Parathyroid adenoma (tissue), 2 donors: ENCODE results near the gene SCN8A.

Experiments
- H2AFZ ChIP-seq: fragments of 300-600 bp; sonication (generic); one replicate; pipeline ENCODE4 v1.7.0; 2017; ENCODE audit warnings: antibody characterized with exemption, mild to moderate bottlenecking
- H3K27ac ChIP-seq: fragments of 300-600 bp; sonication (generic); one replicate; pipeline ENCODE4 v1.7.0; 2017
- H3K27me3 ChIP-seq: fragments of 300-600 bp; sonication (generic); one replicate; pipeline ENCODE4 v1.7.0; 2017; ENCODE audit warnings: low read length; ENCODE audit not compliant: control insufficient read depth, insufficient read depth
- H3K36me3 ChIP-seq: fragments of 300-600 bp; sonication (generic); one replicate; pipeline ENCODE4 v1.7.0; 2017; ENCODE audit warnings: low read length; ENCODE audit not compliant: control insufficient read depth, insufficient read depth
- H3K4me1 ChIP-seq: fragments of 300-600 bp; sonication (generic); one replicate; pipeline ENCODE4 v1.7.0; 2017; ENCODE audit warnings: control low read depth
- H3K4me2 ChIP-seq: fragments of 300-600 bp; sonication (generic); one replicate; pipeline ENCODE4 v1.7.0; 2017; ENCODE audit warnings: low read length
- H3K4me3 ChIP-seq: fragments of 300-600 bp; sonication (generic); one replicate; pipeline ENCODE4 v1.7.0; 2017; ENCODE audit warnings: low read depth, low read length
- H3K79me2 ChIP-seq: fragments of 300-600 bp; sonication (generic); one replicate; pipeline ENCODE4 v1.7.0; 2017; ENCODE audit warnings: control low read depth
- H3K9ac ChIP-seq: fragments of 300-600 bp; sonication (generic); one replicate; pipeline ENCODE4 v1.7.0; 2017; ENCODE audit warnings: mild to moderate bottlenecking
- H3K9me3 ChIP-seq: fragments of 300-600 bp; sonication (generic); one replicate; pipeline ENCODE4 v1.7.0; 2017; ENCODE audit warnings: low read length; ENCODE audit not compliant: control insufficient read depth
- TF ChIP-seq, protein P1 (sequence below): fragments of 300-600 bp; sonication (generic); IDR thresholded peaks from one replicate; pipeline ENCODE4 v1.7.0; 2017; ENCODE audit warnings: antibody characterized with exemption, mild to moderate bottlenecking
- donor health status: primary hyperparathyroidism.

SCN8A gene

DNA sequence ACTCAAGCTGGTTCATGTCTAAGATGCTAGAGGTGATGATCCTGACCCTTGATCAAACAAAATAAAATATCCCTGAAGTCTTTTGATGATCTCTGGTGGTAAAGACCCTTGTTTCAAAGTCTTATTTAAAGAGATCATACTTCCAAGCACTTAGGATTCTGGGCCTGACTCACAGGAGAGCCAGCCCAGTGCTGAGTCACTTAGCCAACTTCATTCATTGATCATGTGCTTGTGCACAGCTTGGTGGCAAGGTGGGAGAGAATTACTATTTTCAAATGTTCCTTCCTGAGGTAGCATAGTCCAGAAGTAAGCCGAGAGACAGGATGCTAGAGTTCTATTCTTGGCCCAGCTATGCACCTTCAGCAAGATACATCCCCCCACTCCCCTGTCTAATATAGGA lies 40.6 kb downstream of the SCN8A start:
- H3K27me3 ChIP-seq = no peaks in the 10 kb centered on the region
- TF ChIP-seq, protein P1, sequence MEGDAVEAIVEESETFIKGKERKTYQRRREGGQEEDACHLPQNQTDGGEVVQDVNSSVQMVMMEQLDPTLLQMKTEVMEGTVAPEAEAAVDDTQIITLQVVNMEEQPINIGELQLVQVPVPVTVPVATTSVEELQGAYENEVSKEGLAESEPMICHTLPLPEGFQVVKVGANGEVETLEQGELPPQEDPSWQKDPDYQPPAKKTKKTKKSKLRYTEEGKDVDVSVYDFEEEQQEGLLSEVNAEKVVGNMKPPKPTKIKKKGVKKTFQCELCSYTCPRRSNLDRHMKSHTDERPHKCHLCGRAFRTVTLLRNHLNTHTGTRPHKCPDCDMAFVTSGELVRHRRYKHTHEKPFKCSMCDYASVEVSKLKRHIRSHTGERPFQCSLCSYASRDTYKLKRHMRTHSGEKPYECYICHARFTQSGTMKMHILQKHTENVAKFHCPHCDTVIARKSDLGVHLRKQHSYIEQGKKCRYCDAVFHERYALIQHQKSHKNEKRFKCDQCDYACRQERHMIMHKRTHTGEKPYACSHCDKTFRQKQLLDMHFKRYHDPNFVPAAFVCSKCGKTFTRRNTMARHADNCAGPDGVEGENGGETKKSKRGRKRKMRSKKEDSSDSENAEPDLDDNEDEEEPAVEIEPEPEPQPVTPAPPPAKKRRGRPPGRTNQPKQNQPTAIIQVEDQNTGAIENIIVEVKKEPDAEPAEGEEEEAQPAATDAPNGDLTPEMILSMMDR = no peak
- no peak overlapping the region for H3K4me3 ChIP-seq
- no peaks in the 10 kb centered on the region for H3K4me1 ChIP-seq
- peaks cover 2% of the 10 kb centered on the region for H3K79me2 ChIP-seq
- no peak overlapping the region for H3K4me2 ChIP-seq
- H3K9me3 ChIP-seq = no peaks in the 10 kb centered on the region
- no peak overlapping the region for H2AFZ ChIP-seq
- no peak overlapping the region for H3K9ac ChIP-seq
- no peak overlapping the region for H3K27ac ChIP-seq
- H3K36me3 ChIP-seq = no peaks in the 10 kb centered on the region

DNA sequence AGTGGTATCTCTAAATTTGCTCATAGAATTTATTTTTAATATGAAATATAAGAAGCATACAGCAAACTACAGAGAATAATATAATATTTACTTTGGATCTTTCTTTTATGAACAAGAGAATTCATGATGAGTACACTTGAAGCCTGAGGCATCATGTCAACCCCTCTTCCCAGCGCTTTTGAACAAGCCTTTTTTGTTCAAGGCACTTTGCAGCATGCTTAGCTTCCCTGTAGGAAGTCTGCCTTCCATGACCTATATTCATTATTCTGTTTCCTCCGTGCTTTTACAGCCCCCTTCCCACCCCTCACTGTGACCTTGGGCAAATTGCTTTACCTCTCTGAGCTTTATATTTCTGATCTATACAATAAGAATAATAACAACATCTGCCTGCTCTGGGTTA lies 41.6 kb downstream of the SCN8A start:
- H3K4me1 ChIP-seq = no peaks in the 10 kb centered on the region
- no peaks in the 10 kb centered on the region for H3K9me3 ChIP-seq

DNA sequence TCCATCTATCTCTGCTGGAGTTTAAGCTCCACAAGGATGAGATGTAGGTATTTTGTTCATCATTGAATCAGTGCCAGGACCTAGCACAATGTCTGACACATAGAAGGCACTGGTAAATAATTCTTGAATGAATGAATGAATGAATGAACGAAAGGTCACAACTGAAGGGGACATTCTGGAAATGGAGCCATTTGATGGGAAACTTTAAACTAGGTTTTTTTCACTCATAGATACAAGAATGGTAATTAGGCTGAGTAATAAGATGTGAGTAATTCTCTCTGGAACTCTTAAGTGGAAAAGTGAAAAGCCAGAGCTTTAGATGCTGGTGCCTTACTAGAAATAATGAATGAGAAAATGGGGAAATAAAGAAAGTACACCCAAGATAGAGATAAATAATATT lies 44.3 kb downstream of the SCN8A start:
- H3K36me3 ChIP-seq = no peaks in the 10 kb centered on the region
- no peaks in the 10 kb centered on the region for H3K9me3 ChIP-seq
- no peak overlapping the region for H3K27ac ChIP-seq
- TF ChIP-seq, protein P1 = no peak
- no peaks in the 10 kb centered on the region for H3K79me2 ChIP-seq
- H3K27me3 ChIP-seq = no peaks in the 10 kb centered on the region
- H2AFZ ChIP-seq = no peak overlapping the region
- H3K4me2 ChIP-seq = no peak overlapping the region
- H3K4me3 ChIP-seq = no peak overlapping the region
- no peaks in the 10 kb centered on the region for H3K4me1 ChIP-seq
- no peak overlapping the region for H3K9ac ChIP-seq

More for the DNA sequence above, 41.6 kb downstream of the SCN8A start:
- H3K79me2 ChIP-seq = peaks cover 2% of the 10 kb centered on the region
- H3K4me3 ChIP-seq = no peak overlapping the region
- no peaks in the 10 kb centered on the region for H3K27me3 ChIP-seq
- no peak overlapping the region for H3K9ac ChIP-seq
- TF ChIP-seq, protein P1 = no peak
- H3K4me2 ChIP-seq = no peak overlapping the region
- H2AFZ ChIP-seq = no peak overlapping the region
- no peak overlapping the region for H3K27ac ChIP-seq
- H3K36me3 ChIP-seq = no peaks in the 10 kb centered on the region

DNA sequence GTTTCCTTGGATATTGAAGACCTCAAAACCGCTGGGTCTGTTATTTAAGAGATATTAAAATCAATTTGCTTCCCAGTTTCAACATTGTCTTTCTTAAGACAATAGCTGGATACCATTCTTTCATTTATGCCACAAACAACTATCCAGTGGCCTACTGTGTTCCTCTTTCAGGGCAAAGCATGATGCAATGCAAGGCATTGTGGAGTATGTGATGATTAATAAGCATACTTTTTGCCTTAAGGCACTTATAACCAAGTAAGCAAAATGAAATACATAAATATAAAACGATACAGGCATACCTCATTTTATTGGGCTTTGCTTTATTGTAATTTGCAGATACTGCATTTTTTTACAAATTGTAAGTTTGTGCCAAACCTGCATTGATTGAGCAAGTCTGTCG lies 45.5 kb downstream of the SCN8A start:
- no peaks in the 10 kb centered on the region for H3K27me3 ChIP-seq
- no peak overlapping the region for H2AFZ ChIP-seq
- no peak overlapping the region for H3K4me3 ChIP-seq
- H3K4me2 ChIP-seq = no peak overlapping the region
- H3K79me2 ChIP-seq = no peaks in the 10 kb centered on the region
- TF ChIP-seq, protein P1 = no peak
- no peaks in the 10 kb centered on the region for H3K9me3 ChIP-seq
- no peak overlapping the region for H3K27ac ChIP-seq
- H3K36me3 ChIP-seq = no peaks in the 10 kb centered on the region
- H3K4me1 ChIP-seq = peaks cover 5% of the 10 kb centered on the region
- H3K9ac ChIP-seq = no peak overlapping the region

DNA sequence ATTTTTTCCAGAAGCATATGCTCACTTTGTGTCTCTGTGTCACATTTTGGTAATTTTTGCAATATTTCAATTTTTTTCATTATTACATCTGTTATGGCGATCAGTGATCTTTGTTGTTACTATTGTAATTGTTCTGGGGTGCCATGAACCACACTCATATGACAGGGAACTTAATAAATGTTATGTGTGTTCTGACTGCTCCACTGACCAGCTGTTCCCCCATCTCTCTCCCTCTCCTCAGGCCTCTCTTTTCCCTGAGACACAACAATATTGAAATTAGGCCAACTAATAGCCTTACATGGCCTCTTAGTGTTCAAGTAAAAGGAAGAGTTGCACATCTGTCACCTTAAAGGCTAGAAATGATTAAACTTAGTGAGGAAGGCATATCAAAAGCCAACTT lies 46.0 kb downstream of the SCN8A start:
- H3K36me3 ChIP-seq = no peaks in the 10 kb centered on the region
- H3K4me1 ChIP-seq = peaks cover 8% of the 10 kb centered on the region
- H3K27me3 ChIP-seq = no peaks in the 10 kb centered on the region
- no peak overlapping the region for H3K27ac ChIP-seq
- no peak overlapping the region for H3K9ac ChIP-seq
- H3K79me2 ChIP-seq = no peaks in the 10 kb centered on the region
- H2AFZ ChIP-seq = no peak overlapping the region
- no peak overlapping the region for H3K4me3 ChIP-seq
- TF ChIP-seq, protein P1 = no peak
- no peaks in the 10 kb centered on the region for H3K9me3 ChIP-seq
- H3K4me2 ChIP-seq = no peak overlapping the region
